B cell (primary cell): ENCODE results near the gene MARF1.

Source experiments
- CTCF ChIP-seq: fragments of 200-600 bp; IDR thresholded peaks from one replicate; pipeline ENCODE4 v1.8.0; 2022; ENCODE audit warnings: antibody characterized with exemption, mild to moderate bottlenecking
- EZH2 ChIP-seq: IDR thresholded peaks from 2 replicates; pipeline ENCODE4 v1.6.1; 2012; ENCODE audit warnings: borderline replicate concordance, low read depth, mild to moderate bottlenecking, moderate library complexity, low read length; ENCODE audit not compliant: insufficient read depth, poor library complexity, severe bottlenecking

- TF ChIP-seq CTCF (no peak), EZH2 (no peak)
These were observed 35.1 kb downstream of the MARF1 start for GRCh38 chr16:15607700-15608396.
